Medulla oblongata (tissue), 1 donor: ENCODE measurements around the gene FAM181A.

ENCODE experiments used
- DNase-seq: peaks from one replicate; pipeline ENCODE4 v3.0.0-alpha.2; 2015; ENCODE audit errors: extremely low spot score

FAM181A gene

GRCh38 chr14:93926873-93927799, at the start of gene FAM181A:
Gene FAM181A, plus strand, starts transcription at chr14:93927344. Its CDS starts 942 bp downstream, at chr14:93928286.
- DNase-seq = peak; percentile 36

- no peak for DNase-seq
Observed at GRCh38 chr14:93878212-93878611, 48.9 kb upstream of the FAM181A start.

- DNase-seq = no peak
Observed at GRCh38 chr14:93878871-93879270, 48.3 kb upstream of the FAM181A start.

- no peak for DNase-seq
Observed at GRCh38 chr14:93879362-93879983, 47.7 kb upstream of the FAM181A start.

- DNase-seq = peak; percentile 6
Observed at GRCh38 chr14:93880021-93880820, 46.9 kb upstream of the FAM181A start.

- DNase-seq = no peak
Observed at GRCh38 chr14:93884950-93885349, 42.2 kb upstream of the FAM181A start.

- DNase-seq = no peak
Observed at GRCh38 chr14:93888995-93889394, 38.1 kb upstream of the FAM181A start.

- no peak for DNase-seq
Observed at GRCh38 chr14:93889739-93890483, 37.2 kb upstream of the FAM181A start.

- no peak for DNase-seq
Observed at GRCh38 chr14:93891756-93892504, 35.2 kb upstream of the FAM181A start.

- DNase-seq = no peak
Observed at GRCh38 chr14:93892505-93892839, 34.7 kb upstream of the FAM181A start.

GRCh38 chr14:93892923-93893558, 34.1 kb upstream of the FAM181A start:
- DNase-seq = peak; percentile 69

- DNase-seq = no peak
Observed at GRCh38 chr14:93893661-93894261, 33.4 kb upstream of the FAM181A start.

- DNase-seq = no peak
Observed at GRCh38 chr14:93895023-93895604, 32.0 kb upstream of the FAM181A start.

- DNase-seq = no peak
Observed at GRCh38 chr14:93897476-93897845, 29.7 kb upstream of the FAM181A start.

- no peak for DNase-seq
Observed at GRCh38 chr14:93898081-93898611, 29.0 kb upstream of the FAM181A start.

GRCh38 chr14:93898731-93899130, 28.4 kb upstream of the FAM181A start:
- no peak for DNase-seq

GRCh38 chr14:93901813-93902212, 25.3 kb upstream of the FAM181A start:
- DNase-seq = no peak

- DNase-seq = no peak
Observed at GRCh38 chr14:93902619-93903307, 24.4 kb upstream of the FAM181A start.
